Stimulated activated CD4-positive, alpha-beta T cell treated with anti-CD3 and anti-CD28 coated beads, Interleukin-12 subunit alpha, Interleukin-12 subunit beta, amount 100 ng/mL, for 24 hours (primary cell): ENCODE results near the gene KCNMA1.
"Not testable (repeated sequence)": the region's sequence is repeated elsewhere in the genome, so short reads cannot be mapped to it uniquely, and the experiment has no call there.

Experiments
- DNase-seq, 2 experiments: peaks; one replicate each; pipeline ENCODE4 v3.0.0-alpha.2; 2020; ENCODE audit warnings: low read depth in 2 of 2

The KCNMA1 gene

DNA sequence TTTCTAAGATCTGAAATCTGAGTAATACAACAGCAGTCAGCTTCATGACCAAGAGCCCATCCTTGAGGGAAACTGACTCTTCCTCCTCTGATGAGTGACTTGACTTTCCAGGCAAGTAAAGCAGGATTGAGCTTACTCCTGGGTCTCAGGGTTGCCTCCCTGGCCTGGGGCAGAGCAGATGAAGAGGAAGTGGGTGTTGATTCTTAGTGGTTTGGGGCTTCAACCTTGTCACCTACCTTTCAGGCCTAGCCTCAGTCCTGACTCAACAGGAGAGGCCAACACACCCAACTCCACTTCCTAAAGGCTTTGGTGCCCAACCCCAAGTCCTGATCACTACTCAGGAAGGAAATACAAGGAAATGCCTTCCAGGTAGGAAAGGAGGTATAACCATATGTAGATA, 54.1 kb downstream of the KCNMA1 start:
- DNase-seq: no peak

- DNase-seq: no peak
These were observed 54.9 kb downstream of the KCNMA1 start for GRCh38 chr10:77582710-77583115.

GRCh38 chr10:77581738-77582137, 55.9 kb downstream of the KCNMA1 start:
- no peak for DNase-seq

- DNase-seq: no peak
These were observed 57.1 kb downstream of the KCNMA1 start for GRCh38 chr10:77580482-77580881.

GRCh38 chr10:77578583-77579227, 58.9 kb downstream of the KCNMA1 start:
- no peak for DNase-seq

- DNase-seq: no peak
These were observed 59.9 kb downstream of the KCNMA1 start for GRCh38 chr10:77577666-77578229.

DNA sequence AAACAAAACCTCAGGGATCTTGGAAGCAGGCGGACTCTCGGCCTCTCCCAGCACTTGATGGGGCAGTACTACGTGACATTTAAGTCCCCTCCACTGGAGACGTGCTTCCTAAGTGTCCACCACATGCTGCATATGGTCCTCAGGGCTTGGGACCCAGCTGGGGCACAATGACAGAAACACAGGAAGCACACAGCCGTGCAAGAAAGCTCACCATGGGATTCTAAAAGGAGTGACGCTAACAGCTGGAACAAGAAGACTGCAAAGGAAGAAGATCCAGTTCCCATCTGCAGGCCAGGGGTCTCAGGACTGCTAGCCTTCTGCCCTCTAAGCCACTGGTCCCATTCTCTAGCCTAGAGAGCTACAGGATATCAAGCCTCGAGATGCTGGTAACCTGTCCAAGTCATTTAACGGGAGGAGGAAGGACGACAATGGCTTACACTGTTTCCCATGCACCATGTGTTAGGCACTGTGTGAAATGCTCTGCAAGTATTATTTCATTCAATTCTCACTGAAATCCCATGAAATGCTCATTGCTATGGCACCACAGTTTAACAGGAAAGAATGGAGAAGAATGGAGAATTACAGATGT, 61.1 kb downstream of the KCNMA1 start:
- no peak for DNase-seq

- no peak for DNase-seq
These were observed 61.6 kb downstream of the KCNMA1 start for GRCh38 chr10:77576007-77576367.

- DNase-seq: no peak
These were observed 62.2 kb downstream of the KCNMA1 start for GRCh38 chr10:77575271-77576006.

GRCh38 chr10:77574438-77574837, 63.2 kb downstream of the KCNMA1 start:
- DNase-seq: no peak

- not testable (repeated sequence) for DNase-seq
These were observed 65.1 kb downstream of the KCNMA1 start for GRCh38 chr10:77572520-77572919.

DNA sequence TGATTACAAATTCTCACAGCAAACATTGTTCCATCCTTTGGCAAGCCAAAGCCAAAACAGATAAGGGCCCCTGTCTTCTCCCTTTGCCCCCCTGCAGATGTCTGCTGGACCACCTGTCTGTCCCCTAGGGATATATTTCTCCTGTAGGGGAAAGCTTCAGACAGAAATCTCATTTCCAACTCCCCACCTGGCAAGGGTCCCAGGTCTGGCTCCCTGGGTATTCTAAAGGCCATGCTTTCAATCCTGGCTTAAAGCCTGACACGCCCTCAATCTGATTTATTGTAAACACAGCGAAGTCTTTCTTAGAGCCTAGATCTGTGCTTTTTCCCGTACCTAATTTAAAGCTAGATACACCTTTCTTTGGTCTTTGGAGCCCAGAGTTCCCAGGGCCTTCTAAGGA, 66.1 kb downstream of the KCNMA1 start:
- no peak for DNase-seq

DNA sequence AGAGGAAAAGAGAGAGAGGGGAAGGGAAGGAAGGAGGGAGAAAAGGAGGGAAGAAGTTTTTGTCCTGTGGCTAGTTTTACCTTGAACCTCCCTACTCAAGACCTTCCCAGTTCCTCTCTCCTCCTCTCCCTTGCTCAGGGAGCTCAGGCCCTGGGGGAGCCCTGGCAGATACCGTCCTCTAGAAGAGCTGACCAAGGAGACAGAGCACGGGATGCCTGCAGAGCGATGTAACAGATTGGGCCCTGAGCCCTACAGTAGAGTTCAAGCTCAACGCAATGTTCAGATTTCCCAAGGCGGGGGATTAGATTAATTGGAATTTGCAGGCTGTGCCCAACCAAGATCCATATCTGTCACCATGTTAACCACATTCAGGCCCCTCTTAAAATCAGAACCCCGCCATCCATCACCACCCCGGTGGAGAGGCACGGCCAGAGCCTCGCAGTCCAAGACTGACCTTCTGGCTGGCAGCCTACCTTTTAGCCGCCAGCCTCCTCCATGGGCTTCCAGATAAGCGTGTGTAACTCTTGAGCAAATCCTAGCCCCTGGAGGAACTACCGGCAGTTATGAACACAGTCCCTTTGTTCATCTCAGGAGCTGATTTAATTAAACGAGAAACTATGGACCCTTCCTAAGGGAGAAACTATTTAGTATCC, 70.6 kb downstream of the KCNMA1 start:
- no peak for DNase-seq

DNA sequence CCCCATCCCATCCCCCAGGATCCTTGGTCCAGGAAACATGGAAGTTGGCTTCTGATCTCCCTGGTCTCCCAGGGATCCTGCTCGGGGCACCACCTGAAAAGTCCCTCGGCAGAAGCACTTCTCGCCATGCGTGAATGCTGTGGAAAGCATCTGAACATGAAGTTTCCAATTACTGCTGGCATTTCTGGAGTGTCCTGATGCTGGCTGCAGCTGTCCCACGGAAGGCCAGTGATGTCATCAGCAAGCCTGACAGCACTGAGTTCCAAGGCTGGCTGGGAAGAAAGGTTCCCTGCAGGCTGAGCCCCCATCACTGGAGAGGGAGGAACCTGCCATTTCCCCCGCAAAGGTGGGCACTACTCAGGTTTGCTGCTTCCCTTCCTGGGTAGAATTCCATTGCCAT, 71.4 kb downstream of the KCNMA1 start:
- no peak for DNase-seq

GRCh38 chr10:77565590-77566023, 72.0 kb downstream of the KCNMA1 start:
- no peak for DNase-seq

DNA sequence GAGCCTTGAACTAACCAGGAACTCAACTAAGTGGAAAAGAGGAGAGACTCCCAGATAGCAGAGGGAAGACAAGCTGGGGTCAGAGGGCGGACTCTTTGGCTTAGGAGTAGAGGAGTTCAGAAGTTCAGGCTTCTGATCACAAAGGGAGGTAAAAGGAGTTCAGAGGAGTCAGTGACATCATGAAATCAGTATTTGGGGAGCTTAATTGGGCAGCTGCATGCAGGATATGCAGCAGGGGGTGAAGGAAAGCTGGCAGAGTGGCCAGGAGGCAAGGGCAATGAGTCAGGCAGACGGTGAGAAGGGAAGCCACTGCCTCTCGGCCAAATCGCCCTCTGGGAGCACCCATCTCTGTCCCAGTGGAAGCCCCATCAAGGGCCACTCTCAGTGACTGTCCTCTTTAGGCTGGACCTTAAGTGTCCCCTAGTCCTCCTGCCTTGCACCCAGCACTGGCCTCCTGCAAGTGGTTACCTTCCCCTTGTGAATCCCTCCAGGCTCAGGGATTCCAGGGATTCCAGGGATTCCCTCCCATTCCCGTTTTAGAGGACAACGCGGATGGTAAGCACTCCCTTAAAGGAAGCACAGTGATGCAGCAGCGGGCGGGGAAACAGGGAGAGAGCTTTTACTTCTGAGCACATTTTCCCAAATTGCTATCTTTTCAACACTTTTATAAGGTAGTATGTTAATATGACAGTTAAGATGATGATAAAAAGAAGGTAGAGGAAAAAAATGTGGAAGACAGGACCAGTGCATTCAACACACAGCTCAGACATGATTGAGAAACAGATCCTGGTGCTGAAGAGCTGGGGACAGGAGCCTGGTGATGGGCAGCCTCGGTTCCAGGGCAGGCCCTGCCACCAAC, 72.6 kb downstream of the KCNMA1 start:
- DNase-seq: no peak

GRCh38 chr10:77563638-77564270, 73.9 kb downstream of the KCNMA1 start:
- no peak for DNase-seq

- DNase-seq: no peak
These were observed 74.9 kb downstream of the KCNMA1 start for GRCh38 chr10:77562742-77563141.

DNA sequence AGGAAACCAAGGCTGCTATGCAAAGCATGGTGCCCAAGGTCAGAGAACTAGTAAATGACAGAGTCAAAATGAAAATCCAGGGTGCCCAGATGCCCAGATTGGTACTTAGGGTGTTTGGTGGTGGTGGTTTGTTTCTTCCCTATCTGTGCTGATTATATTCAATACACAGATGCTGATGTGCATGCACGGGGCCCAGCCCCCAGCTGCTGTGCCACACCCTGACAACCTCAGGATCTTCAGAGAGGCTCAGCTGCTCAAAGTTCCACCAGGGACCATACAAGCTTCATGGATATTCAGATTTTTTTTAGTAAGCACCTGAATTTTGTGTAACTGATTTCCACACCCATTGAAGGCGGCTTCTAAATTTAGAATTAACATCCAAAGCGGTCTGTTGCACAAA, 75.6 kb downstream of the KCNMA1 start:
- DNase-seq: no peak

DNA sequence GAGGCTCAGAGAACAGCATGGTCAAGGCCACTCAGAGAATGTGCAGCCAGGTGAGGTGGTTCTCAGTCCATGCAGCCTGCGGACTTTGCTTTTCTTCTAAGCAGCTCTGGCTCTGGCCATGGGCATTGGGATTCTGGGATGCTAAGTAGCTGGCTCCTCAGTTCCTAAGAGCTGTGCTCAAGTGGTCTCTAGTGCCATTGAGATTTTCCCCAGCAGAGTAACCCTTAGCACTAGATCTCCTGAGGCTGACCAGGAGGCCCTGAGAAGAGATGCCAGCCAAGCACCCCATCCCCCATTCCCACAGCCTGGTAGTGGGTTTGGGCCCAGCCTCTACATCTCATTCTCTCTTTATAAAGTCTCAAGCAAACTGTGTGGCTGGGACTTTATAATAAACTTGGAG, 77.1 kb downstream of the KCNMA1 start:
- DNase-seq: no peak

DNA sequence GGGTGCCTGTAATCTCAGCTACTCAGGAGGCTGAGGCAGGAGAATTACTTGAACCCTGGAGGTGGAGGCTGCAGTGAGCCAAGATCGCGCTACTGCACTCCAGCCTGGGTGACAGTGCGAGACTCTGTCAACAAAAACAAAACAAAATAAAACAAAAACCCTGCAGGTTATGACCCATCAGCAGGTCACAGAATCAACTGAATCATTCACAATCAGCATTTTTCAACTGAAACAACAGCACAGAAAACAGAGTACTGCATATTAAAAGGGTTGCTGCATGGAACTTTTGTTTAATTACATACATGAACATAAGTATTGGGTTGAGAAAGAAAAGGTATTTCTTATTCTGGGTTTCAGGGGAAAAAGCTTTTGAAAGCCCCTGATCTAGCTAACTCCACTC, 77.6 kb downstream of the KCNMA1 start:
- no peak for DNase-seq
